GM19099 (cell line): ENCODE measurements around the gene LRP8.

Experiments used
- POLR2A ChIP-seq: IDR thresholded peaks from 3 replicates; pipeline ENCODE4 v1.6.1; 2011; ENCODE audit warnings: low read depth; ENCODE audit not compliant: insufficient read length; ENCODE audit errors: extremely low read depth

The LRP8 gene

GRCh38 chr1:53323316-53323715 lies 4.6 kb downstream of the LRP8 start:
- TF ChIP-seq POLR2A, result no peak

GRCh38 chr1:53321776-53322602 lies 5.9 kb downstream of the LRP8 start:
- no peak for TF ChIP-seq POLR2A

GRCh38 chr1:53321366-53321765 lies 6.5 kb downstream of the LRP8 start:
- no peak for TF ChIP-seq POLR2A

- TF ChIP-seq POLR2A, result no peak
These were observed 7.2 kb downstream of the LRP8 start for GRCh38 chr1:53320646-53321045.

GRCh38 chr1:53319296-53320101 lies 8.4 kb downstream of the LRP8 start:
- no peak for TF ChIP-seq POLR2A

- TF ChIP-seq POLR2A, result no peak
These were observed 10.0 kb downstream of the LRP8 start for GRCh38 chr1:53317646-53318539.

- no peak for TF ChIP-seq POLR2A
These were observed 10.9 kb downstream of the LRP8 start for GRCh38 chr1:53316766-53317581.

- TF ChIP-seq POLR2A, result no peak
These were observed 11.5 kb downstream of the LRP8 start for GRCh38 chr1:53316424-53316765.

GRCh38 chr1:53315456-53316423 lies 12.1 kb downstream of the LRP8 start:
- no peak for TF ChIP-seq POLR2A

- no peak for TF ChIP-seq POLR2A
These were observed 12.8 kb downstream of the LRP8 start for GRCh38 chr1:53315046-53315445.

- no peak for TF ChIP-seq POLR2A
These were observed 13.3 kb downstream of the LRP8 start for GRCh38 chr1:53314606-53315005.

GRCh38 chr1:53314096-53314495 lies 13.8 kb downstream of the LRP8 start:
- TF ChIP-seq POLR2A, result no peak

GRCh38 chr1:53313556-53313955 lies 14.3 kb downstream of the LRP8 start:
- no peak for TF ChIP-seq POLR2A
